GM18519 (cell line): ENCODE data around the gene CAPN11.

Source experiments
- ATAC-seq: cut with Tn5 transposase; IDR thresholded peaks from one replicate; pipeline ENCODE4 v1.9.1; 2021; ENCODE audit warnings: mild to moderate bottlenecking, moderate library complexity; ENCODE audit not compliant: unreplicated experiment, low FRiP score

Gene CAPN11

DNA sequence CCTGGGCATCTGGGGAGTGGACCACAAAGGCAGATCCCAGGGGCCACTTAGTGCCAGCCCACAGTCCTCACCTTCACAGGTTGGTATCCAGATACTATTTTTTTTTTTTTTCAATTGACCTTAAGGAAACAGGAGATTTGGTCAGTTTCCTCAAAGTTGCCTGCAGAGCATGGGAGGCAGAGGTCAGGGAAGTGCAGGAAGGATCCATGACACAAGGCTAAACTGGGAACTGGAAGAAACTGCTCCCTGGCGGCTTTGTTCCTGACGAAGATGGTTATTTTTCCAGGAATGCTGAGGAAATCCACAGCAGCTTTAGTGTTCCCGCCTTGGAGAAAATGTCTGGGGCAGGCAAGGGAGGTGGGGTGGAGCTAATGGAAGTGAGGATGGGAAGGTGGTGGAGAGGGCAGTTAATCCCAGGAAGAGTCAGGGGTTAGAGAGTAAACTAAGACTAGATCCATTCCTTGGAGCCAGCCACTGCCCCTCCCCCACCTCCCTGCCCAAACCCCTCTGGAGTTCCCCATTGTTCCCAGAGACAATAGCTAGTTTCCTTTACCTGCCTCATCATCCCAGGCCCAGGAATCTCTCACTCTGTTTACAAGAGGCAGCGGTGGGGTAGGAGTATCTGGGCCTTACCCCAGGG, 43.8 kb downstream of the CAPN11 start:
- no peak for ATAC-seq

DNA sequence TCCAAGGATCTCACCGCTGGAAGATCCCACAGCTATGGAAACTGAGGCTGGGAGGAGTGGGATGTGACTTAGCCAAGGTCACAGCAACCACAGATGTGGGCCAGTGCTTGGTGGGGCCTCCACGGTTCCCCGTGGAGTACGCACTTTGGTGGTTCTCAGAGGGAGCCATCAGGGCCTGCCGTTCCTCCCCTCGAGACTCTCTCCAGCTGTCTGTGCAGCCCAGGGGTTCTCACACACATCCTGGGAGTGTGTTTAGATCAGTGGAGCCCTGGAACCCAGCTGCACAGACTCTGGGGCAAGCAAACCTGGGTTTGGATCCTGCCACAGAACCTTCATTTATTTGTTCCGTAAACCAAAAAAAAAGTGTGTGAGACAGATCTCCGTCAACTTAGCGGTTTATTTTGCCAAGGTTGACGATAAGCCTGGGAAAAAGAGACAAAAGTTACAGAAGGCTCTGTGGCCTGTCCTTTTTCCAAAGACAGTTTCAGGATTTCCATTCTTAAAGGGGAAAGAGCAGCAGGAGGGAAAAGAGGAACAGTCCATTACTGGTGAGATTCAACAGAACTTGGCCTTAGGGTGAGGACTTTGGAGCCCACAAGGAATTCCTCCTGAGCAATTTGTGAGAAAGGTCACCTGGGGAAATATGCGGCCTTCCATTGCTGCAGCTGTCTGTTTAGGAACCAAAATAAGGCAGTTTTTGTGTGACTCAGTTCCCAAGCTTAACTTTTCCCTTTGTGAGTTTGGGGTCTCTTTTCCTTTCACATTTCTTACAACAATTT, 44.5 kb downstream of the CAPN11 start:
- ATAC-seq, result no peak

DNA sequence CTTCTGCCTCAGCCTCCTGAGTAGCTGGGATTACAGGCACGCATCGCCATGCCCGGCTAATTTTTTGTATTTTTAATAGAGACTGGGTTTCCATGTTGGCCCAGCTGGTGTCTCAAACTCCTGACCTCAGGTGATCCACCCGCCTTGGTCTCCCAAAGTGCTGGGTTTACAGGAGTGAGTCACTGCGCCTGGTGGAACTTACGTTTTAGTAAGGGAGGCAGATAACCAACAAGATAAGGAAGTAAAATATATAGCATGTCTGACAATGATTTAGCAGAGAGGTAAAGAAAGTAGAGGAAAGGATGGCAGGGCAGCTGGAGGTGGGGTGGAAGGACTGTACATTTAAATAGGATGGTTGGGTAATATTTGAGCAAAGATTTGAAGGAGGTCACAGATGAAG, 45.3 kb downstream of the CAPN11 start:
- ATAC-seq, result no peak

DNA sequence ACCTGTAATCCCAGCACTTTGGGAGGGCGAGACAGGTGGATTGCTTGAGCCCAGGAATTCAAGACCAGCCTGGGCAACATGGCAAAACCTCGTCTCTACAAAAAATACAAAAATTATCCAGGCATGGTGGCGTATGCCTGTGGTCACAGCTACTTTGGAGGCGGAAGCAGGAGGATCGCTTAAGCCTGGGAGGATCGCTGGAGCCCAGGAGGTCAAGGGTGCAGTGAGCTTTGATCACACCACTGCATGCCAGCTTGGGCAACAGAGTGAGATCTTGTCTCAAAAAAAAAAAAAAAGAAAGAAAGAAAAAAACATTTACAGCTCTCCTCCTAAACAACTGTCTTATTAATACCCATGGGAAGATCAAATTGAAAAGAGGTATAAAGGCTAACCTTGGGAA, 49.3 kb downstream of the CAPN11 start:
- ATAC-seq, result no peak

DNA sequence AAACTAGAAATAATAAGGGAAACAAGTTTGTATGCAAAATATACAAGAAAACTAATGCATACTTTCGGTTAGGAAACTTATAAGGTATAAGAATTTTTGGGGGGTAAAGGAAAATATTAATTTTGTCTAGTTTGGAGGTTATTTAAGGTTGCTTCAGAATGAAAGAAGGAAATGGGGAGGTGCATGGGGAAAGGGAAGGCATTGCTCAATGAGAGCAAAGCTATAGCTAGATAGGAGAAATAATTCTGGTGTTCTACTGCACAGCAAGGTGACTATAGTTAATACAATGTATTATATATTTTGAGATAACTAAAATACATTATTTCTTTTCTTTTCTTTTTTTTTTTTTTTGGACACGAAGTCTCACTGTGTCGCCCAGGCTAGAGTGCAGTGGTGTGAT, 52.7 kb downstream of the CAPN11 start:
- ATAC-seq, result no peak

DNA sequence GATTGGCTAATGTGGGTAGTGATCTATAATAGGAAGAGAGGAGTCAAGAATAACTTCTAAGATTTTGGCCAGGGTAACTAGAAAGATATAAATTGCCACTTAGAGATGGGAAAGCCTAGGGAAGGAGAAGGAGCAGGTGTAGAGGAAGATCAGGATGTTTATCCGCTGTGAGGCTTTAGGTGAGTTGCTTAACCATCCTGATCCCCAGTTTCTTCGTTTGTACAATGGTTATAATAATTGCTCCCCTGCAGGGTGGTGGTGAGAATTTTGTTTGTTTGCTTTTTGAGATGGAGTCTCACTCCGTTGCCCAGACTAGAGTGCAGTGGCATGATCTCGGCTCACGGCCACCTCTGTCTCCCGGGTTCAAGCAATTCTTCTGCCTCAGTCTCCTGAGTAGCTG, 55.7 kb downstream of the CAPN11 start:
- ATAC-seq, result no peak

DNA sequence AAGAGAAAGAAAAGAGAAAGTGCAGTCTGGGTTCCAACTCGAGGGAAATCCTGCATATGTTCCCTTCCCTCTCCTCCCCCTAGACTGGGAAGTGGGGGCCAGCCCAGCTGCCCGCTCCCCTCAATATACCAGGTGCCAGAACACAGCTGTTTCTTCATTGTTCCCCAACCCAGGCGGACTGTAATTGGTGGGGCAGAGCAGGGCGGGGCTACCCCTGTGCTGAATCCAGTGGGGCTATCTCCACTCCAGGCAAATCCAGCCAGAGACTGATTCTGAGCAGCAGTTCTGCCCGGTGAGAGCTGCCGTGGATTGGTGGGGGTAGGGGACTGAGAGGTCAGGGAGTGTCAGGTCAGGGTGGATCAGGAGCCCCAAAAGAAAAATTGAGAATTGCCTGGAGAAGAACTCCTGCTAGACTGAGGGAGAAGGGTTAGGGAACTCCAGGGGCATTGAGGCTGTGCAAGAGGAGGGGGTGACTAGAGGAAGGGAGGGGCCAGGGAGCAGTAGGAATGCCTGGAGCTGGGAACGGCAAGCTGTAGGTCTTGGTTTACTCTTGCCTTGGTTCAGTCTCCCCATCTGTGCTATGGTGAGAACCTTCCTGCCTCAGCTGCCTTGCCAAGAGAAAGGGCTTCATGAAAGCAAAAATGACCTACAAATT, 58.2 kb downstream of the CAPN11 start, which contains the start of gene MYMX:
Gene MYMX (plus strand): TSS at position 250 of the 655 bp plus-strand sequence. CDS start 546 bp downstream, outside the sequence.
- no peak for ATAC-seq

DNA sequence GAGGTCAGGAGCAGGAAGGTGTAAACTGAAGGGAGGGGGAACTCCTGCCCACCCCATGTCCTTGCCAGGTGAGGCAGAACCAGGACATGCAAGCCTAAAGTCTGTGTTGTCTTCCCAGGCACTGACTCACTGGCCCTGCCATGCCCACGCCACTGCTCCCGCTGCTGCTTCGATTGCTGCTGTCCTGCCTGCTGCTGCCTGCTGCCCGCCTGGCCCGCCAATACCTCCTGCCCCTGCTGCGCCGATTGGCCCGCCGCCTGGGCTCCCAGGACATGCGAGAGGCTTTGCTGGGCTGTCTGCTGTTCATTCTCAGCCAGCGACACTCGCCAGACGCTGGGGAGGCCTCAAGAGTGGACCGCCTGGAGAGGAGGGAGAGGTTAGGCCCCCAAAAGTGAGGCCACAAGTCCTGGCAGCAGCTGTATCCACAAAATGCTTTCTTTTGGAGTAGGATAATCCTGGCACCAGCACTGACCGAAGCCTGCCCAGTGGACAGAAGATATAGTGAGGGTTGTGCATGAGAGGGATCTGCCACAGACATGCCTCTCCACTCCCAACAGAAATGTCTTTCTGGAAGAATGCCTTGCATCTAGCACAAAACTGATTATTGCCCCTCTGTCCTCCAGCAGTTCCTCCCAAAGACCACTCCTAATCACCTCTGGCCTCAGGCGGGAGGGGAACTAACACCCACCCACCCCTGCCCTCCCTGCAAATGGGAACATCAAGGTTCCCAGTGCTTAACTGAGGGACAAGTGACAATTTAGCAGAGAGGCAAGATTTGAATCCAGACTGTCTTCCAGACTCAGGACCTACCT, 58.9 kb downstream of the CAPN11 start:
- ATAC-seq, result no peak

DNA sequence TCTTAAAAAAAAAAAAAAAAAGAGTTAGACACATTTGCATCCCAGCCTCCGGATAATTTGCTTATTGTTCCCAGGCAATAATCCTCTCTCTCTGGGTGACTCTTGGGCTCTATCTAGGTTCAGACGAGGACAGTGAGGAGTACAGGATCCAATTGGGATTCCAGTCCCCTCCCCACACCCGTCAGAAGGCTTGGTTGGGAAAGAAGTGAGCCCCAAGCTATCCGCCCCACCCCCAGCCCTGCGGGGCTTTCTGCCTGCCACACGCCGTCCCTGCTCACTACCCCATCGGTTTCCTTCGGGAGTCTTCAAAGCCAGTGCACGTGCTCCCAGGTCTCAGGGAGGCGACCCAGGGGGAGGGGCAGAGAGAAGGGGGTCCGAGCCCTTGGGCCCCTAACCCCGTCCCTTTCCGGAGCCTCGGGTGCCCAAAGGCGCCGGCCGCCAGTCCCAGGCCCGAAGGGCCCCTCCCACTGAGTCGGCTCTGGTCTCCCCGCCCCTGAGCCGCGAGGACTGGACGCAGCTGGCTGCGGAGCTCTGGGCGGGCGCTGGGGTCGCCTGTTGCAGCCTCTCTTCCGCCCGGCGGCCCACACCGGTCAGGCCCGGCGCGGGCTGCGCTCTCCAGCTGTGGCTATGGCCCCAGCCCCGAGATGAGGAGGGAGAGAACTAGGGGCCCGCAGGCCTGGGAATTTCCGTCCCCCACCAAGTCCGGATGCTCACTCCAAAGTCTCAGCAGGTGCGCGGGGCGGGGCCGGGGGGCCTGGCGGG, 60.6 kb downstream of the CAPN11 start:
- no peak for ATAC-seq

DNA sequence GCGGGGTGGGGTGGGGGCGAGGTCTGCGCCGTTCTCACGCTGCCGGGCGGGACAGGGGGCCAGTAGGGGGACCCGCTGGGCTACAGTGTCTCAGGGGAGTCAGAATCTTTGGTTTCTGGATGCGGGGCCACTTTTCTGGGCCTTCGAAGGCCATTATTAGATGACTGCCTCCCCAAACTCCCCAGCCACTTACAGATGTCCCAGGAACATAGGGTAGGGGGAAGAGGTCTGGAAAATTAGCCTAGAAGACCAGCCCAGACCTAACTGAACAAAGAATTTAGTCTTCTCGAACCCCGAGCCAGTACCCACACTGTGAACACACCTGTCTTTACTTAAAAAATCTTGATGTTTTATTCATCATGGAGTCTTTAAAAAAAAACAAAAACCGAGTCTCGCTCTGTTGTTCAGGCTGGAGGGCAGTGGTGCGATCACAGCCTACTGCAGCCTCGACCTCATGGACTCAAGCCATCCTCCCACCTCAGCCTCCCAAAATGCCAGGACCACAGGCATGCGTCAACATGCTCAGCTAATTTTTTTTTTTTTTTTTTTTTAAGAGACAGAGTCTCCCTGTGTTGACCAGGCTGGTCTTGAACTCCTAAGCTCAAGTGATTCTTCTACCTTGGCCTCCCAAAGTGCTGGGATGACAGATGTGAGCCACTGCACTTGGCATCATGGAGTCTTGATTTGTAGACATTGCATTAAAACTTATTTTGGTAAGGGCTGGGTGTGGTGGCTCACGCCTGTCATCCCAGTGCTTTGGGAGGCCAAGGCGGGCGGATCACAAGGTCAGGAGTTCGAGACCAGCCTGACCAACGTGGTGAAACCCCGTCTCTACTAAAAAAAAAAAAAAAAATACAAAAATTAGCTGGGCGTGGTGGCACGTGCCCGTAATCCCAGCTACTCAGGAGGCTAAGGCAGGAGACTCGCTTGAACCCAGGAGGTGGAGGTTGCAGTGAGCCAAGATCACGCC, 61.5 kb downstream of the CAPN11 start:
- no peak for ATAC-seq

DNA sequence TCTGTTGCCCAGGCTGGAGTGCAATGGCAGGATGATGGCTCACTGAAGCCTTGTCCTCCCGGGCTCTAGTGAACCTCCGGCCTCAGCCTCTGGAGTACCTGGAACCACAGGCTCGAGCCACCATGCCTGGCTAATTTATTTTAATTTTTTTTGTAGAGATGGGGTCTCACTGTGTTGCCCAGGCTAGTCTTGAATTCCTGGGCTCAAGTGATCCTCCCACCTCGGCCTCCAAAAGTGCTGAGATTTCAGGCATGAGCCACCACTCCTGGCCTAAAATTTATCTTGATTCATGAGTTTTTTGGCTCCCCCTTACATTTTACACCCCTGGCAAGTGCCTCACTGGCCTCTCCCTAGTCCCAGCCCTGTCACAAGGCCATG, 62.3 kb downstream of the CAPN11 start:
- no peak for ATAC-seq

DNA sequence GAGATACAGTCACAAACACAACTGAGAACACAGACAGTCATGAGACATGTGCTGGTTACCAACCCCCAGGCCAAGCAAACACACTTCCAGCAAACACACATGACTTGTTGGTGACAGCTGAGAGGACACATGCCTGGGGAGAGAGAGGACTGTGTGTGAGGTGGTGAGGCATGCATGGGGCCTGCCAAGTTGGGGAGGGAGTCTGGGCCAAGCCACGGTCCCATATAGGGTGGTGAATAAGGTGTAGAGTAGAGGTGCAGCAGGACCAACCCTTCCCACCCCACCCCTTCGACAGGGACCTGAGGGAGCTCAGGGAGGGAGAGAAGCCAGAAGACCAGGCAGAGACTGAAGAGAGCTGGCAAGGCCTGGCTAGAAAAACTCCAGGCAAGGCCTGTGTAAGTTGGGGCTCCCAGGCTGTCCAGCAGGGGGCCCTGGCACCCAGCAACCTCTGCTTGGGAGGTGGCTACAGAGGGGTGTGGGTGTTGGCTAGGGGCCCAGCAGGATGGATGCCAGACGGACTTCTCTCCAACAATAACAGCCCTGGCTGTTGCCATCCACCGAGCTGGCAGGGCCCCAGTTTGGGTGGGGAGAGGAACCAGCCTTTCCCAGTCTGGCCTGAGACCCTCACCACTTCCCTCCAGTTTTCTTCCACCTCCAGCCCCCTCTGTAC, 62.8 kb downstream of the CAPN11 start:
- no peak for ATAC-seq

DNA sequence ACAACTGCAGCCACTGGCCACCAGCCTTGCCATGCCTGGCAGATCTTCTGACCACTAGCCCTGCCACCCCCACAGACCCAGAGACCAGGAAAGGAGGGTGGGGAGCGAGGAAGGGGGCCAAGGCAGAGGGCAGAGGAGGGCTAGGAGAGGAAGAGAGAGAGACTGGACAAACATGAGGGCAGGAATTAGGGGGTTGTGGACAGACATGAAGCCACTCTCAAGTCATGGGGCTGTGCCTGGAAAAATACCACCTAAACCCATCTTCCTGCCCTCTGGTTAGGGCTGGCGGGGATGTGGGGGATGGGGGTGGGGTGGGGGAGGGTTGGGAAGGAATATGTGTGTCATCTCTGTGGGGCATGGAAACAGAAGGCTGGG, 63.3 kb downstream of the CAPN11 start:
- no peak for ATAC-seq

DNA sequence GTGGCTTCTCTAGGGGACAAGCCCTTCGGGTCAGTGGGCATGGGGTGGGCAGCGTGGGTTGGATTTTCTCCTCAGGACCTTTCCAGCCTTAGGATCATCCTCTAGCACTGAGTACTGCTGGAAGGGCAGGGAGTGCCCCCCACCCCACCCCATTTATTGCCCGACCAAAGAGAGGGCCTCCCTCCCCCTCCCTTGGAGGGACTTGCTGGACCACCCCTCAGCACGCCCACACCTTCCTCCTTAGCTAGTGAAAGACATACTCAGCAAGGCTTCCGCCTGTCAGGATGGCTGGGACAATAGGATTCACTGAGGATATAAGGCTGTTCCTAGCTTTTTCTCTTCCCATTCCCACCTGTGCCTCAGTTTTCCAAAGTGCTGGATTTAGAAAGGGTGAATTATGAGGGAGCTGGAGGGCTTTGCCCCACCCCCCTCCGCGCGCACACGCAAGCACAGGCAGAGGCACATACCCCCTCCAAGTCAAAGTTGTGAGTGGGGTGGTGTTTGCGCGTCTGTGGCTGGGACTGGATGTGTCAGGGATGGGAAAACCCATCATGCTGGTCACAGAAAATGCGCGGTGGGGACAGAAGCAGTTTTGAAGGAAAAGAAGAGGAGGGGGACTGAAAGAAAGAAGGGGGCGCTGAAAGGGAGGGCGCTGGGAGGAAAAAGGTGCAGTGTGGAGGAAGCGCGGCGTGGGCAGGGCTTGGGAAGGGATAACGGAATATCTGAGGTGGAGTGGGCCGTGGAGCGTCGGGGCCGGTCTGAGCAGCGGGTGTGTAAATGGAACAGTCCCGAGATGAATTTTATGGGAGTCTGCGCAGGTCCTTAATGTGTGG, 64.1 kb downstream of the CAPN11 start:
- no peak for ATAC-seq

DNA sequence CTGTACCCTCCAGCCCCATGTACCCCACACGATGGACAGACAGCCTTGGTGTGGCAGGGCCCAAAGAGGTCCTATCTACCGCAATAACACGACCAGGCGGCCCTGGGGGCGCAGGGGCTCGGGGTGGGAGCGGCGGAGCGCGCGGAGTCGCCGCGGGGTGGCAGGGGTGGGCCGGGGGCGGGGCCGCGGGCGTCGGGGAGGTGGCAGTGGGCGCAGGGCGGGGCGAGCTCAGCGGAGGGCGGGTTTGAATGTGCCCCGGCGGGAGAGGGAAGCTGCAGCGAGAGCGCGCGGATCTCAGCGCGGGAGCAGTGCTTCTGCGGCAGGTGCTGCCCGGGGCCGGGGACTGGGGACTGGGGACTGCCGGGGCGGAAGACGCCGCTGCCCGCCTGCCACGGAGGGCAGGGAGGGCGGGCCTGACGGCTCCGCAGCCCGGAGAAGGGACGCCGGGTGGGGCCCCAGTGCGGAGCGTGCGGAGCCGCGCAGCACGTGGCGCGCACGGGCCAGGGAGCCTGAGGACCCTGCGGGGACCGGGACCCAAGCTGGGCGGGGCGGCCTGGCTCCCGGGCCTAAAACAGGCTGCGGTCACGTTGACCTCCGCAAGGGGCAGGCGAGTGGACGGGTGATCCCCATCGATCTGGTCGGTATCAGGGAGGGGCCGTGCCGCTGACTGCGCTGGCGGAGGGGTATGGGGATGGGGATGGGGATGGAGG, 64.9 kb downstream of the CAPN11 start, which contains the start of gene SLC29A1:
Gene SLC29A1 (plus strand): TSS at position 277 of the 710 bp plus-strand sequence. CDS start 3,719 bp downstream, outside the sequence.
- ATAC-seq, result no peak

DNA sequence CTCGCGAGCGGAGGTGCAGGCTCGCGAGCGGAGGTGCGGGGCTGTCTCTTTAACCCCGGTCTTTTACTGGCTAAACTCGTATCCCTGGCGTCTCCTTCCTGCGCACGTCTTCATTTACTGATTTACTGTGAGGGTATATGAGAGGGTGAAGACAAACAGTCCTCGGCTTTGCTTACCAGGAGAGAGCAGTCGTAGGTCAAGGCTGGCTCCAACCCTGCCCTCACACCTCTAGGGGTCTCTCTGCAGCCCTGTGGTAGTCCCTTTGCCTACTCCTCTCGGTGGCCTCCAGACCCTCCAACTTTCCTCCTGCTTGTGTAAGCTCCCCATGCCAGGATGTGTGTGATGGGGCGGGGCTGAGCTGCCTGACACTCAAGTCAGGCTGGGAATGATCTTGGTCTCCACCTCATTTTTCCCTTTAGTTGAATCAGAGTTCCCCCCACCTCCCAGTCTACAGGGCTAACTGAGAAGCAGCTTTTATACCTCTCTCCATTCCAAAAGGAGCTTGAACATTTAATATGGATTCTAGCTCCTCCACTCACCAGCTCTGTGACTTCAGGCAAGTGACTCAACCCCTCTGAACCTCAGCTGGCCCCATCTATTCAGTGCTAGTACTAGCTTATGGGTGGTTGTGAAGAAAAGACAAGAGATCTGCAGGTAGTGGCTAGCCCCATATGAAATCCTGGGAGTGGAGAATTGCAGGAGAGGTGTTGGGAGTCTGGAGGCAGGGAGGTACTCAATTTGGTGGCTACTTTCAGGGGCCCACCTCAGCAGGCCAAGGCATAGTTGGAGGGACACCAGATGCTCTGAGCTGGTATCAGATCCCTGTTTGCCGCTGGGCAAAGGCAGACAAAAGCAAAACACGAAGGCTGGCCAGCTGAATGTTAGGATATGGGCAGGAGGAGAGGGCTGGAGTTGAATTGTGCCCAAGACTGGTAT, 65.7 kb downstream of the CAPN11 start:
- no peak for ATAC-seq
